ENCODE measurements around the gene EXOC2.

GRCh38 chr6:558959-559358 is 134.0 kb downstream of the EXOC2 start:
- TF ChIP-seq POLR2A (IDR thresholded peaks at IDR 0.05): no peak
- TF ChIP-seq CTCF (IDR thresholded peaks at IDR 0.05): no peak

Measured in thyroid gland (tissue), 4 donors.